ENCODE data around the gene DCC.

GRCh38 chr18:52945552-52945951, 605.6 kb downstream of the DCC start:
- TF ChIP-seq POLR2A (IDR thresholded peaks at IDR 0.05) (no peak), CTCF (IDR thresholded peaks at IDR 0.05) (no peak)
